Activated CD4-positive, alpha-beta T cell treated with anti-CD3 and anti-CD28 coated beads, Interleukin-2, Interleukin-4, amounts not matched to agents 100 ng/mL and 50 ng/mL, durations not matched to agents 16 hours and 8 hours (primary cell): Measurements from ENCODE around the gene CD200R1L.
A peak's percentile ranks its signal among the peaks of the same experiment; 100 is the strongest.

Source experiments
- DNase-seq: peaks from one replicate; pipeline ENCODE4 v3.0.0-alpha.2; 2020; ENCODE audit warnings: low spot score

CD200R1L gene

DNA sequence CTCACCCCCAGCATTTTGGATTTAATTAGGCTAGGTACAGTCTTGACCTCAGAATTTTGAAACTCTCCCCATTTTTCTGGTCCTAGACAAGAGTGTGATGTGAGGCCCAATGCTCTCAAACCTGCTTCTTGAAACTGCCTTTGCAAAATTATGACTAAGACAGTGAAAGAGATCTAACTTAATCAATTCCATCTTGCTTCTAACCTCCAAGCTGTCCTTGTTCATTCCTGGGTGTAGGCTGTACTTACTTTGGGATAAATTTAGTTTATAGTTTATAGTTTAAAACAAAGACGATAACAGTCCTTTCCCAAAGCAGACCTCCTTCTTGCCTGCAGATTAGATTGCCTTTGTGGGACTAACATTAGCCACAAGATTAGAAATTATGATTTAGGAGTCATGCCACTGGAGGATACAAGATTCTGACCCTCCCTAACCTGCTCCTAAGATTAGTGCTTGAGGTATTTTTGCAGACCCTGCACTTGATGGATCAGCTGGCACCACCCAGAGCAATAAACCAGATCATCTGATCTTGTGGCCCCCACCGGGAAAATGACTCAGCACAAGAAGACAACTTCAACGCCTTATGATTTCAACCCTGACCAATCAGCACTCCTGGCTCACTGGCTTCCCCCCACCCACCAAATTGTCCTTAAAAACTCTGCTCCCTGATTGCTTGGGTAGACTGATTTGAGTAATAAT is 59.6 kb downstream of the CD200R1L start:
- no peak for DNase-seq

- no peak for DNase-seq
Measured at GRCh38 chr3:112786002-112786590, 60.6 kb downstream of the CD200R1L start.

- no peak for DNase-seq
Measured at GRCh38 chr3:112785321-112786001, 61.2 kb downstream of the CD200R1L start.

GRCh38 chr3:112782491-112782890 is 64.2 kb downstream of the CD200R1L start:
- DNase-seq, result no peak

DNA sequence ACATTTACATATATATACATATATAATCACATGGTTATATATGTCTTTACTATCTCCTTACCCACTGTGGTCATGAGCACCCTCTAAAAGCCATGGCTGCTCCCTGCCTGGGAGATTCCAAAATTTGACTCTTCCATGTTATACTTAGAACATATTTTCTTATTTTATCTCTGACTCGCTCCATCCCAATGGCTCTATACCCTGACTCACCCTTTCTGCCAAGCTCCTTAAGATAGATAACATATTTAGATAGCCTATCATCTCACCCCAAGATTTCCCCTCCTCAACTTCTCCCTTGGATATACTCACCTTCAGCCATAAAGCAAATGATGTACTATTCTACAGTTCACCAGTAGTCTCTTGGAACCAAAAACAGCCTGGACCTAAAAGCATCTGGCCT is 65.1 kb downstream of the CD200R1L start:
- no peak for DNase-seq

- DNase-seq, result no peak
Measured at GRCh38 chr3:112779558-112780480, 66.8 kb downstream of the CD200R1L start.

DNA sequence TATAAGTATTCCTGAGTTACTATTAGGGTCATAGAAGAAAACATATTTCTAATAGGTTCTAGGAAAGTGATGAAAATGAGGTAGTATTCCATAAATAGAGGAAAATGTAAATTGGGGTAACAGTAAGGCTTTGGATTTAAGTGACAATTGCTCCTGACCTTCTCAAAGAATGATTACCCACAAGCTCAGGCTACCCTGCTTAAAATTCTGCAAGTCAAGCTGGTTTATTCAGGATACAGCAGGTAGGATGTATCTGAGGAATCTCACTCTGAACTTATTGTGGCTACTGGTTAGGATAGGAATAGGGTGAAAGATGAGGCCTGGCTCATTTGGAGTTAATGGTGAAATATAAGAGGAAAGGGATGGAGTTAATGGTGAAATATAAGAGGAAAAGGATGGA is 67.7 kb downstream of the CD200R1L start:
- DNase-seq, result no peak

DNA sequence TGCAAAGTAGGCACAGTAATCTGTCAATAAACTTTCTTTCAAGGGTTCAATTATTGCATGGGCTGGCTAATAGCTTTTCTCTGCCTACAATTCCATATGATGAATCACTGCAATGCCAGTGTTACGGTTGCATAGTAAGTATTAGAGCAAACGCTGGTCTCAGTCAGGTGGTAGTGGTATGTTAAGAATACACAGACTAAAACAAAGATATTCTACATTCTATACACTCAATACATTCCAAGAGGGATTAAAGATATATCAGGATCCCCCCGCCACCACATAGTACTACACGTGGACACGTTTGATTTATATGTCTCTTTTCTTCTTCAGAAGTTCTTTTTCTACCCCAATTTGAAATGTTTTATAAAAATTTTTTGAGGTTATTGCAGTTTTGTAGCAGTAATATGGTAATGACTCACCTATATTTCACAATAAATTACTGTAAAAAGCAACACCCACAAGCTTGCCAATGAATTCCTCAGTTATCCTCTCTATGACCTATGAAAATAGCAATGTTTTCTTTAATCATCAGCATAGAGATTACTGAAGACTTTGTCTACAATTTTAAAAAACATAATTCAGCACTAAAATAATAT is 68.2 kb downstream of the CD200R1L start:
- no peak for DNase-seq

GRCh38 chr3:112777811-112778210 is 68.9 kb downstream of the CD200R1L start:
- DNase-seq, result no peak

GRCh38 chr3:112776836-112777235 is 69.8 kb downstream of the CD200R1L start:
- DNase-seq, result no peak

DNA sequence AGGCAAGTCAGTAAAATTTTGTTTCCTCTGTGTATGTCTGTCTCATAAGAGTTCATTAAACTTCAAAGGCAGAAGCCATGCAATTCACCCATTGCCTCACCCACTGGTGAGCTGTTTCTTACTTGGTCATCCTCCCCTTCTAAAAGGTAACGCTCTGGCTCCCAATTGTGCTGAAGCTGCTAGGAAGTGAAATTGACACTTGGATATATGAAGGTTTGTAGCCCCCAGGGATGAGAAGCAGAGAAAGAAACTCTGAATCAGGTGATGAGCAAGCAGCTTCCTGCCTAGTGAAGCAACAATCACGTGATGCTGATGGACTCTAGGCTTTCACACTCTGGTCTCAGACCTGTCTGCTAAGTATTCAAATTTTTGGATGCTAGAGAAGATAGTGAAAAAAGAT is 70.7 kb downstream of the CD200R1L start:
- no peak for DNase-seq

DNA sequence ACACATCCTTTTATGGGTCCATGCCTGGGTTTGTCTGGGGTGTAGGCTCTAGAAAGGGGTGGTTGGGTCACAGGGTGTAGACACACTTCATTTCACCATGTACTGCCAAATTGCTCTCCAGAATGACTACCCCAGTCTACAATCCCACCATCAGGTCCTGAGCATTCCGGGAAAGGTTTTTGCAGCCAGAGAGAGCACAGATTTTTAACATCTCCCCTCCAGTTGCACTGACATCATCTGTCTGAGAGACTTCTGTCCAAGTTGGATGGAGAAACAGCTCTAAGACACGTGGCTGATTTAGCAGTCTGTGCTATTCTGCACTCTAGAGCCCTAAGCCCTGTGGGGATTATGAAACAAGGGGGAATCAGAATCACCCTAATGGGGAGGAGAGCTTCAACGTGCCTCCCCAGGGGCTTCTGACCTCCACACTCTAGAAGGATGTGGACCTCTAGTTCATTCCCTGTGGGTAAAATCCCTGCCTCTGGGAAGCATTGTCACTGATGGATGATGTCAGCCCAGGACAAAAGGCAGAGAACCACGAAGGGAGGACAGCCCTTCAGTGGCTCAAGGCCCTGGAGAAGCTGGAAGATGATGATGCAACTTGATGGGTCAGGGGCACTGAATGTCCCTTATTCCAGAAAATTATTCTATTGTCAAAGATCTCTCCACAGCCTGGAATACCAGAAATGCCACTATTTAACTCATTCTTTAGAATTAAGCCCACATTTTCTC is 71.5 kb downstream of the CD200R1L start:
- no peak for DNase-seq

DNA sequence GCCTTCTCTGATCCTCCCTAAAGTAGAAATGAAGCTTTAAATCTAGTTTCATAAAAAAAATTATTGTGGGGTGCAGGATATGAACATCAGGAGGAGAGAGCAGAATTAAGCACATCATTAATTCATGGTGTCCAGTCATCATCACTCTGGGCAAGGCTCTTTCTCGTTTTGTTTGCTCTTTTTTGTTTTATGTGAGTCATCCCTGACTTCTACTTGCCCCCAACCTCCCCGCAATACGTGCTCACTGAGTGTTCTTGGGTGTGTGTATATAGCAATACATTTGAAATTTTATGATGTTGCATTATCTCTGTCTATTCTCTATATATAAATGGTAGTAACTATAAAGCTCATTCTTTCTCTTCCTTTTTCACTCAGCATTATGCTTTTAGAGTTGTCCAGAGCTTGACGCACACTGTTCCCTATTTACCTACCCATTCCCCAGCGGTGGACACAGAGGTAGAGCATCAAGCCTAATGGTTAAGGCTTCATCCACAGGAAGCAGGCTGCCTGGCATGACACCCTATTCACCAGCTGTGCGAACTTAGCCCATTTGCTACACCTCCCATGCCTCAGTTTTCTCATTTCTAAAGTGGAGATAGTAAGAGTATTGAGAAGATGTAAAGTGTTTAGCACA is 72.3 kb downstream of the CD200R1L start:
- no peak for DNase-seq

GRCh38 chr3:112773864-112774263 is 72.8 kb downstream of the CD200R1L start:
- peak; percentile 44 for DNase-seq

GRCh38 chr3:112770951-112771350 is 75.7 kb downstream of the CD200R1L start:
- DNase-seq, result no peak

GRCh38 chr3:112770032-112770626 is 76.5 kb downstream of the CD200R1L start:
- DNase-seq, result peak; percentile 34

DNA sequence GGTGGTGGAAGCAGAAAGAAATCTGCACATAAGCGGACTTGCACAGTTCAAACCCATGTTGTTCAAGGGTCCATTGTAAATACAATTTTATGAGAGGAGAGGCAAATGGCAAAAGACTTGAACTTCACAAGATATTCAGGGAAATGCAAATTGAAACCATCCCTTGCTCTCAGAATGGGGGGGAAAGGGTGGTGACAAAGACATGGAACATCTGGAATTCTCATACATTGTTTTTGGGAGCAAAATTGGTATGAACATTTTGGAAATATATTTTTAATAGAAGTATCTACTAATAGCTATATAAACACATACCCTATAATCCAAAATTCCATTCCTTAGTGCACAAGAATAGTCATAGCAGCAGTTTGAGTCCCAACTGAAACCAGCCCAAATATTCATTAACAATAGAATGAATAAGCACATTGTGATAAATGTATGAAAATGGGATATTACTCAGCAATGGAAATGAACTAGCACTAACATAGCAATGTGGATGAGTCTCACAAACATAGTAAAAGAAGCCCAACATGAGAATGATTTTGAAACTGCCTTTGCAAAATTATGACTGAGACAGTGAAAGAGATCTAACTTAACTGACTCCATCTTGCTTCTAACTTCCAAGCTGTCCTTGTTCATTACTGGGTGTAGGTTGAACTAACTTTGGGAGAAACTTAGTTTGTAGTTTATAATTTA is 77.2 kb downstream of the CD200R1L start:
- peak; percentile 34 for DNase-seq

DNA sequence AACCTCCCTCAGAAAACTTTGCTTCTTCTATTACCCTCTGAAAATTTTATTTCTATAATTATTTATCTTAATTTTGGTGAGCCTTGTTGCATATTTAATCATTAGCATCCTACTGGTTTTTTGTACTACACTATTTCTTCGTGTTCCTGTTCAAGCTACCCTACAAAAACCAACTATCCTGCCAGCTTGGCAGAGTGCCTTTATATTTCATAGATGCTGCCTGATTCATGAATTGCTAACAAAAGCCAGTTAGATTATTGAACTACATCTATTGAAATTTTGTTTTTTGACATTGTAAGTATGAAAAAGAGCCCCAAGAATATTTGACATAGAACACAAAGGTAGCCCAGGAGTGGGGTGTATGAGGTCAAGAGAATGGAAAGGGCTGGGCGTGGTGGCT is 78.9 kb downstream of the CD200R1L start:
- DNase-seq, result no peak

- no peak for DNase-seq
Measured at GRCh38 chr3:112767177-112767576, 79.5 kb downstream of the CD200R1L start.
